ENCODE measurements around the gene ANAPC4.

ANAPC4 gene

GRCh38 chr4:25350561-25350960 is 26.5 kb upstream of the ANAPC4 start:
- no peak overlapping the region for H3K9ac ChIP-seq
- H2AFZ ChIP-seq (ENCODE audit: low read depth), result no peak overlapping the region
- H3K79me2 ChIP-seq (ENCODE audit: insufficient read depth, low read depth), result no peaks in the 10 kb centered on the region
- no peaks in the 10 kb centered on the region for H4K20me1 ChIP-seq (ENCODE audit: insufficient read depth)
- no peak overlapping the region for H3K27ac ChIP-seq
- H3K27me3 ChIP-seq (ENCODE audit: insufficient read depth, low read depth), result no peaks in the 10 kb centered on the region
- H3K36me3 ChIP-seq (ENCODE audit: insufficient read depth), result no peaks in the 10 kb centered on the region
- TF ChIP-seq CTCF (conservative IDR thresholded peaks at IDR 0.05; ENCODE audit: low read depth, low read length), result no peak
- no peak overlapping the region for H3K4me3 ChIP-seq (IDR thresholded peaks at IDR 0.05; ENCODE audit: insufficient read depth, low read depth, low read length)
- H3K4me1 ChIP-seq (ENCODE audit: low read depth, poor library complexity, severe bottlenecking), result no peaks in the 10 kb centered on the region
- H3K4me2 ChIP-seq, result no peak overlapping the region

DNA sequence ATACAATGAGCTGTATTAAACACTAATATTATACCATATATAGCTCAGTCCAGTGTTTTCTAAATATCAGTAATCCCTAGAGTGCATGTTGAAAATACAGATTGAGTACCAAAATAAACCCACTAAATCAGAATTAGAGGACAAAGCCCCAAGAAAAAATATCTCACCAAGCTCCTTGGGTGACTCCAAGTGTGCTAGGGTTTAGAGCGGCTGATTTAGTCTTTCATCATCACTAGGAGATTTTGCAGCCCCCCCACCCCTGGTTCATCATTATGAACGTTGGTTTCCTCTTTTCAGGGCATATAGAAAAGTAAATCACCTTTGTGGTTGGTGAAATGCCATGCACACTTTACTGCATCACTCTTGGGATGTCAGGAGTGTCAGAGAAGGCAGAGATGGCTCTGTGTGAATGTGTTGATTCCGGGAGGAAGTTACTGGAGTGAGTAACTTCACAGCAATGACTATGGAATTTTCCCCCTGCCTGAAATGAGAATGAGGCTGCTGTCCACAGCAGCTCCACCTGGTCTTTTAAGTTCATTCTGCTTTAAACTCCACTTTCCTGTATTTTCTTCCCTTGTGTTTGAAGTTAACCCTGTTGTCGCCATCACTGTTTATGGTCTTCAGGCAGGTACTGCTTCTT is 25.2 kb upstream of the ANAPC4 start:
- H4K20me1 ChIP-seq (ENCODE audit: insufficient read depth), result no peaks in the 10 kb centered on the region
- H3K79me2 ChIP-seq (ENCODE audit: insufficient read depth, low read depth), result no peaks in the 10 kb centered on the region
- no peak overlapping the region for H3K4me2 ChIP-seq
- H3K4me1 ChIP-seq (ENCODE audit: low read depth, poor library complexity, severe bottlenecking), result peaks cover 3% of the 10 kb centered on the region
- no peak overlapping the region for H3K4me3 ChIP-seq (IDR thresholded peaks at IDR 0.05; ENCODE audit: insufficient read depth, low read depth, low read length)
- no peak overlapping the region for H3K9ac ChIP-seq
- no peaks in the 10 kb centered on the region for H3K27me3 ChIP-seq (ENCODE audit: insufficient read depth, low read depth)
- no peak overlapping the region for H2AFZ ChIP-seq (ENCODE audit: low read depth)
- no peaks in the 10 kb centered on the region for H3K36me3 ChIP-seq (ENCODE audit: insufficient read depth)
- no peak for TF ChIP-seq CTCF (conservative IDR thresholded peaks at IDR 0.05; ENCODE audit: low read depth, low read length)
- no peak overlapping the region for H3K27ac ChIP-seq

DNA sequence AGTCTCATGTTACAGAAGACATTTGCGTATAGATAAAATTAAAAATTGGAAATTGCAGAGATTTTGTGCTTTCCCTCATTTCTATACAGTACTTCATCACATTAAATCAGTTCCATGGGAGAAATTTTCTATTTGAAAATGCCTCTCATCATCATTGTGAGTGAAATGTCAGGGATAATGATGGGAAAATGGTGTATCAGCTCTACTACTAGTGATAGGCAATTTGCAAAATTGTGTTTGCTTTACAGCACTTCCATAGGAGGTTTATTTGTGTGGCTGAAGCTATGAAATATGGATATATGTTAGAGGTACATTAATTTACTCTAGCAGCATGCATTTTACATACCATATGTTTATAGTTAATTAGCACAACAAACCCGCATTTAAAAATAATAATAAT is 21.0 kb upstream of the ANAPC4 start:
- TF ChIP-seq CTCF (conservative IDR thresholded peaks at IDR 0.05; ENCODE audit: low read depth, low read length), result no peak
- Histone ChIP-seq H3K4me2 (no peak overlapping the region), H3K4me3 (IDR thresholded peaks at IDR 0.05; ENCODE audit: insufficient read depth, low read depth, low read length) (no peak overlapping the region), H2AFZ (ENCODE audit: low read depth) (no peak overlapping the region), H3K79me2 (ENCODE audit: insufficient read depth, low read depth) (no peaks in the 10 kb centered on the region), H3K9ac (no peak overlapping the region), H3K27me3 (ENCODE audit: insufficient read depth, low read depth) (no peaks in the 10 kb centered on the region), H3K36me3 (ENCODE audit: insufficient read depth) (no peaks in the 10 kb centered on the region), H3K27ac (no peak overlapping the region), H4K20me1 (ENCODE audit: insufficient read depth) (no peaks in the 10 kb centered on the region), H3K4me1 (ENCODE audit: low read depth, poor library complexity, severe bottlenecking) (peaks cover 28% of the 10 kb centered on the region)

- no peaks in the 10 kb centered on the region for H3K27me3 ChIP-seq (ENCODE audit: insufficient read depth, low read depth)
- H3K79me2 ChIP-seq (ENCODE audit: insufficient read depth, low read depth), result no peaks in the 10 kb centered on the region
- H3K4me3 ChIP-seq (IDR thresholded peaks at IDR 0.05; ENCODE audit: insufficient read depth, low read depth, low read length), result no peak overlapping the region
- no peak overlapping the region for H2AFZ ChIP-seq (ENCODE audit: low read depth)
- peak overlapping the region; percentile 74 for H3K27ac ChIP-seq
- H3K4me1 ChIP-seq (ENCODE audit: low read depth, poor library complexity, severe bottlenecking), result peaks cover 28% of the 10 kb centered on the region
- no peaks in the 10 kb centered on the region for H4K20me1 ChIP-seq (ENCODE audit: insufficient read depth)
- H3K36me3 ChIP-seq (ENCODE audit: insufficient read depth), result no peaks in the 10 kb centered on the region
- peak overlapping the region; percentile 30; the same call in 1 of the 2 replicates for H3K9ac ChIP-seq
- H3K4me2 ChIP-seq, result no peak overlapping the region; the same call in 1 of the 2 replicates
- no peak for TF ChIP-seq CTCF (conservative IDR thresholded peaks at IDR 0.05; ENCODE audit: low read depth, low read length)
Measured at GRCh38 chr4:25358515-25359275, 18.4 kb upstream of the ANAPC4 start.

Data from KMS-11 (cell line).